Stimulated activated CD8-positive, alpha-beta memory T cell treated with anti-CD3 and anti-CD28 coated beads, Interleukin-15, amount 100 ng/mL, for 24 hours (primary cell): ENCODE data around the gene RNF44.

ENCODE experiments used
- DNase-seq: peaks from one replicate; pipeline ENCODE4 v3.0.0-alpha.2; 2020; ENCODE audit warnings: low read depth

Gene RNF44

DNA sequence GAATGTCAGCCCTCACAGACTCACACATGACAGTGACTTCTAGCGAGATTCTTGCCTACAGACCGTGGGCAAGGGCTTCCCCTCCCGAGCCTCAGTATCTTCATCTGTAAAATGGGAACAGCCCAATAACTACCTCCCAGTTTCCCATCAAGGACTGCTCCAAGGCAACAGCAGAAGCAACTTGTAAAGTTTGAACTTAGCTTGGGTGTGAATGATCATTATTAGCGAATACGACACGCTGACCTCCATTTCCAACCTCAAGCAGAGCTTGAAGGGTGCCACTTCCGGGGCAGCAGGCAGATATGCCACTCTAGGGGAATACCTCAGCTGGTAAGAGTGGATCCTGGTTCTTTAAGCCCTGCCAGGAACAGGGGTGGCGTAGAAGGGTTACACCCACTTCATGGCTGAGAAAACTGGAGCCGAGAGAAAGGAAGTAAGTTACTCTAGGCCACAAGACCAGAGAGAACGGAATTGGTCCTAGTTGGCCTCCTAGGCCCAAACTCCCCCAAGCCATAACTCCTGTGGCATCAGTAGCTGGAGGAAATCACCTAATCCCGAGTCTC is 2.0 kb downstream of the RNF44 start:
- no peak for DNase-seq

DNA sequence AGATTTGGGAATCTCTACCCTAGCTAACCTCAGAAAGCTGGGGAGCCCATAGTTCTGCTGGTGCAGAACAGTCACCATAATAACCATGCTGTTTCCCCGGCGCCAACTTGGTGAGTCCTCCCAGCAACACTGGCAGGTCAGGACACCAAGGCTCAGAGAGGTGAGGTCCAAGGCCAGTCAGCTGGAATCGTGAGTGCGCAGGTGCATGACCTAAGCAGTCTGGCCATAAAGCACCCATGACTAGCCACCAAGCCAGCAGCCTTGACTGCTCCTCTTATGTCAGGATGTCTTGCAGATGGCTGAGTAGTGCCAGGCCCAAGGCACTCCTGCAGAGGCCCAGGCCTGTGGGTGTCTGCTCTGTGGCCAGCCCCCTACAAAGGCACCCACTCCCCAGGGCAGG is 2.6 kb downstream of the RNF44 start:
- DNase-seq: no peak

DNA sequence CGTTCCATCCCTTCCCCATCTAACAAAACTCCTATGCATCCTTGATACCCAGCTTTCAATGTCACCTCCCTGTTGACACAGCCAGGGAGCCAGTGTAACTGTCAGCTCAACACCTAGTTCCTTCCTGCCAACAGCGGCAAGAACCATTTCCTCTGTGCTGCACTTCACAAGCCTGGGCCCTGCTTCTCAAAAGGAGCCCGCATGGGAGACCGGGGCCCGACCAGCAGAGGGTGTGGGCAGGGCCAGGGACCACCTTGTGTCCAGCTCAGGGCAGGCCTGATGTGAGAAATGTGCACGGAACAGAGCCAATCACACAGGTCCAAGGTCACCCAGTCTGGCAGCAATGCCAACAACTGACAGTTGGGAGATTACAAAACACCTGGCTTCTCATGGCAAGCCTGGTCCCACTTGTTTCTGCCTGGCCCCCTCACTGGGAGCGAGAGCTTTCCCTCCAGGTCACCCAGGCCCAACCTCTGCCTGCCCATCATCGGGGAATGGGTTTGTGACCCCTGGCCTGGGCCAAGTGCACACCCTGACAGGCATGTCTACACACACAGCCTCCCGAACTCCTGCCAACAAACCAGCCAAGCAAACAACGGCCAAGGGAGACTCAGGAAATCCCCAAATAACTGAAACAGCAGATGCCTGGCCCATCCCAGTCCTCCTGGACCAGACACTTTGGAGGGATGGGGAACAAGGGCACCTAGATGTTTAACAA is 3.1 kb downstream of the RNF44 start:
- DNase-seq: no peak

DNA sequence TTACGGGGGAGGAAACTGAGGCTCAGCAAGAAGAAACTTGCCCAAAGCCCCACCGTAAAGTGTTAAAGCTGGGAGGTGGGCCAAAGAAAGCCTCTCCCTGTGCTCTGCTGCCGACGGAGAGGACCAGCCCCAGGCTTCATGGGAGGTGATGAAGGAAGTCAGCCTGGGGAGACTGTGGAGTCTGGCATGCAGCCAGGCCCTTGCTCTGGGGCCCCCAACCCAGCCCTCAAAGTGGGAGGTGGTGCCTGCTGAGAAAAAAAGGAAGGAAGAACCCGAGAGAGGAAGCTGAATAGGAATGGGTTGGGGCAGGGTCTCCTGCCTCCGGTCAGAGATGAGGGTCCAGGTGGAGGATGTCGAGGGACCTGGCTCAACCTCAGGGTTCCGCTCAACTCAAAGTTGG is 3.8 kb downstream of the RNF44 start:
- no peak for DNase-seq

DNA sequence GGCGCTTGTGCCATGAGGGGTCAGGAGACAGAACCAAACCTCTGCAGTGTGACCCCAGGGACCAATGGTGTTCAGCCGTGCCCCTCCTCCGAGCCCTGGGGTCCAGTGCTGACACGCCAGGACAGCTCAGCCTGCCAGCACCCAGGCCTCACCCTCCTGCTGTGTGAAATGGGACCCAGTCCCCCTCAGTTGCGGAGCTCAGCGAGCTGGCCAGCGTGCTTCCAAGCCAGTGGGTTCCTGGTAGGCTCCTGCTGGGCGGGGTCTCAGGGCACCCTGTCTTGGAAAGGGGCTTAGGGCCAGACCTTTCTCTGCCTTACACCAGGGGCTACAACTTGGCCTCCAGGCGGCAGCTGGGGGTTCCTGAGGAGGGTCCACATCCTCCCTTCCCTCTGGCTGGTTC is 4.4 kb downstream of the RNF44 start:
- DNase-seq: no peak

DNA sequence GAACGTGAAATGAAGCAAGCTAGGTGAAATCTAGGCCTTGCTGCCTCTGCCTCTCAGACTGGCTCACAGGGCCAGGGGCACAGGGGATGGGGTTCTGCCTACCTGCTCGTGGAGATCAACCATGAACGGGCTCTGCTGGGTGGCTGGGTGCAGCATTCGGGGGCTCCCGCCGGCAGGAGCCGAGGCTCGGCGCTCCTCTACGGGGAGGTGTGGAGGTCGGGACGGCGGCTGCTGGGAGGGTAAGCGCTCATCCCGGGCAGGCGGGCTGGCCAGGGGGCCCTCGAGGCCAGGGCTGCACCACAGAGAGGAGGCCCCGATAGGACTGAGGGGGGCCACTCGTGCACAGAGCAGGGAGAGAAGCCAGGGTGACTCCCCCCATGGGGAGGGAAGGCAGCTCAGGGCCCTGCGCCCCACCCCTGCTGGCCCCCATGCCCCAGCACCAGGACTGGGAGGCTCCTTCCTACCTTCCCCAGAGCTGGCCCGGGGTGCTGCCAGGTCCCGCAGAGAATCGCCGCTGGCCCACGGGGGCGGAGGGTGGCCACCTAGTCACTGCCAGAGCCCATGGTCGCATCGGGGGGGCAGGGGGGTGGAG is 5.2 kb downstream of the RNF44 start:
- no peak for DNase-seq

DNA sequence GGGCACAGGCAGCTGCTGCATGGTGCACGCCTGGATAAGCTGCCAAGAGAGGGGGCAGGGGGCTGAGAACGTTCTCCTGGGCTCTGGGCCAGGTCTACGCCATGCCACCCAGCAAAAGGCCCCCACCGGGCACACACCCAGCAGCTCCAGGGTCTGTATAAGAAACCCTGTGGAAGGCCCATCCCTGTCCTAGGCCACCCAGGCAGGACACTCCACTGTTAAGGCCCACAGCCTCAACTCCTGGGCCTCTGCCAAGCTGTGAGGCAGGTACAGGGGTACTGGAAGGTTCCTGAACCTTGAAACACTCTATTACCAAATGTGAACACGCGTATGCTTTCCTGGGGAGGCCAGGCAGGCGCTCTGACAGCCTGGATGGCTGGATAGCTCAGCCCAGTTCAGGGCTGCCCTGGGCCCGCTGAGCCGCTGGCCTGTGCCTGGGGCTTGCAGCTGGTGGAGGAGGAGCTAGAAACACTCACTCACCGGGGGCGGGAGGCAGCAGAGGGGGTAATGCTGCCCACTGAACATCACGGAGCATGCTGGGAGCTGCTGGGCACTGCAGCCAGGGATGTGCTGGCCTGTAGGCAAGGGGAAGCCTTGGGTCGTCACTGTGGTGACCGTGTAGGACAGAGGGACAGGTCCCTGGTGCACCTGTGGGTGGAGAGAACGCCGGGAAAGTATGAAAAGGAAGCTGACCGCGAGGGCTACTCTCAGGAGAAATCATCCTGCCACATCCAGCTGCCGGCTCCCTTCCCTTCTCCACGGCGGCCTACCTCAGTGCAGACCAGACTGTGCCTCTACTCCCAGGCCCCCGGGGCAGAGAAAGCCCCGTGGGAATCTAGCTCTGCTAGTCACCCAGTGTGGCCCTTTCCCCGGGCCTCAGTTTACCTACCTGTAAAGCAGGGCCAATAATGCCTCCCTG is 6.0 kb downstream of the RNF44 start:
- no peak for DNase-seq

DNA sequence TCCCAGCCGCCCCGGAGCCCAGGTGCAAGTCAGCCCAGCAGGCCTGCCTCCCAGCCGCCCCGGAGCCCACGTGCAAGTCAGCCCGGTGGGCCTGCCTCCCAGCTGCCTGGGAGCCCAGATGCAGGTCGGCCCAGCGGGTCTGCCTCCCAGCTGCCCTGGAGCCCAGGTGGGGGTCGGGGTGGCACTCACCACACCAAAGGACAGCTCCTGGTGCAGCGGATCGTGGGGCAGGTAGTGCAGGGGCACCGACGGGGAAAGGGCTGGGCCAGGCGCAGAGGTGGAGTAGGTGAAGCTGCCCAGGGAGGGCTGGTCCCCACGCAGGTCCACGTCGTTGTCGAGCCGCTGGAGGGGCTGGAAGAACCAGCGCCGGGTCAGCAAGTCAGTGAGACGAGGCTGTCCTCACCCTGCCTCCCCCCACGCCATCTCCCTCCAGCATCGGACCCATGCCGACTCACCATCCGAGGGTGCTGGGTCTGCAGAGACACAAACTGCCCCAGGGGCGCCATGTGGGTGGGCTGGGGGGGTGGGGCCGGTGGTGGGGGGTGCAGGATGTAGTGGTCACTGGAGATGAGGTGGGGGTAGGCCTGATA is 6.7 kb downstream of the RNF44 start:
- no peak for DNase-seq

DNA sequence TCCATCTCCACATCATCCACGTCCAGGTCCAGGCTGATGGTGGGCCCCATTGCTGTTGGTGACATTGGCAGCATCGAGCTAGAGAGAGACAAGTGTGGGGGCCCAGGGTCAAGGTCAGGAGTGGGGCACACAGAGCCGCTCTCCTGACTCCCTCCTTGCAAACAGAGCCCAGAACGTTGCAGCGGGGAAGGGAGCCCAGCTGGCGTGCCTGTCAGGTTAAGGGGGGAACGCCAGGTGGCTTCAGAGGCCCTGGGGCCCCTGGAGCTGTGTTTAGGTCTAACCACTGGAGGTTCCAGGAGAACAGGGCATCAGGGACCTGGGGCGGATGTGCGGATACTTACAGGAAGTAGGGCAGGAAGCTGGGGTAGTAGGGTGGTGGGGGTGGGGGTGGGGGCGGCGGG is 7.5 kb downstream of the RNF44 start:
- DNase-seq: no peak

DNA sequence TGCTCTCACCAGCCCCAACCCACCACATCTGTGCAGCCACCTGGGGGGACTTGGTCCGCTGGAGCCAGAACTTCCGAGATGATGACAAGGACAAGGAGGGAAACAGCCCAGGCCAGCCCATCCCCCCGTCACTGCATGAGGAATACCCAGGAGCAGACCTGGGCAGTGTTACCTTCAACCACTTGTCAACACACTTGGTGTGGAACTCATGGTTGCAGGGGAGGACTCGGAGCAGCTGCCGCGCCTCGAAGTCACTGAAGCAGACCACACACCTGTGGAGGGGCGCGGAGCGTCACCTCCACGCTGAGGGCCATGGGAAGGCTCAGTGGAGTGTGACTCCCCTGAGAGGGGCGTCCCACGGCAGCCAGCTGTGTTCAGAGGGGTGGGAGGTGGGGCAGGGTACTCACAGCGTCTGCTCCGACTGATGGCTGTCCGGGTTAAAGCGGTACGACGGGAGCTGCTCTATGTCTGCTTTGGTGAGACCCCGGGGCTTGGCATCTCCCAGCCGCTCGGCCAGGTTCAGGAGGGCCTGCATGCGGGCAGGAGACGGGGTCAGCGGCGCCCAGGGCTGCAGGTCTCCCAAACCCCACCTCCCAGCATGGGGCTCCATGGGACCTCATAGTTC is 8.0 kb downstream of the RNF44 start:
- DNase-seq: no peak

DNA sequence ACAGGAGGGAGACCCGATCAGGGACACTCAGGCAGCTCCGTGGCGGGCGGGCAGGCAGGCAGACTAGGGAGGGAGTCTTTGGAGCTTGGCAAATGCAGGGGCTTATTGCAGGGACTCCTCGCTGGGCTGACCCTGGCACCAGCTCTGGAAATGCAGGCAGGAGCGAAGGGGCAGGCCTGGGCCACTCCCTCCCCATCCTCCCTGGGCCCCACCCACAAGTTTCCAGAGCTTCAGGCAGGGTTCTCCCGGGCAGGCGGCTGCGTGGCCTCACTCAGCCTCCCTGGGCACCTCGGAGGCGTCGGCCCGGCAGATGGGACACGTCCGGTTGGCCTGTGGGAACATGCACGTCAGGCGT is 8.5 kb downstream of the RNF44 start:
- DNase-seq: no peak

DNA sequence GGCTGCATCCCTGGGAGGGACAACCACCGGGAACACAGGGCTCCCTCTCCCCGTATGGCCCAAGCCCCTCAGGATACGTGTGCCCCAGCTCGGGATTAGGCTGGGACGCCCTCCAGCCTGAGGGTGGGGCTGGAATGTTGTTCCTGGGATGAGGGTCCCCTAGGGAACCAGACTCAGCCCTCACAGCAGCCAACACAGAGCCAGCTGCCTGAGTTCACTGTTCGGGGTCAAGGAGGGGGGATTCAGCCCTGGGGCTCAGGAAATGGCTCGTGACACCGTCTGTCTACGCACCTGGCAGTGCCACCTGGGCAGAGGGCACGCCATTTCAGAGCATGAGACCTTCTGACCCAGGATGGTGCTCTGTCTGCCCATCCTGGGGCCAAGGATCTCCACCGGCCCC is 8.9 kb downstream of the RNF44 start:
- DNase-seq: no peak

DNA sequence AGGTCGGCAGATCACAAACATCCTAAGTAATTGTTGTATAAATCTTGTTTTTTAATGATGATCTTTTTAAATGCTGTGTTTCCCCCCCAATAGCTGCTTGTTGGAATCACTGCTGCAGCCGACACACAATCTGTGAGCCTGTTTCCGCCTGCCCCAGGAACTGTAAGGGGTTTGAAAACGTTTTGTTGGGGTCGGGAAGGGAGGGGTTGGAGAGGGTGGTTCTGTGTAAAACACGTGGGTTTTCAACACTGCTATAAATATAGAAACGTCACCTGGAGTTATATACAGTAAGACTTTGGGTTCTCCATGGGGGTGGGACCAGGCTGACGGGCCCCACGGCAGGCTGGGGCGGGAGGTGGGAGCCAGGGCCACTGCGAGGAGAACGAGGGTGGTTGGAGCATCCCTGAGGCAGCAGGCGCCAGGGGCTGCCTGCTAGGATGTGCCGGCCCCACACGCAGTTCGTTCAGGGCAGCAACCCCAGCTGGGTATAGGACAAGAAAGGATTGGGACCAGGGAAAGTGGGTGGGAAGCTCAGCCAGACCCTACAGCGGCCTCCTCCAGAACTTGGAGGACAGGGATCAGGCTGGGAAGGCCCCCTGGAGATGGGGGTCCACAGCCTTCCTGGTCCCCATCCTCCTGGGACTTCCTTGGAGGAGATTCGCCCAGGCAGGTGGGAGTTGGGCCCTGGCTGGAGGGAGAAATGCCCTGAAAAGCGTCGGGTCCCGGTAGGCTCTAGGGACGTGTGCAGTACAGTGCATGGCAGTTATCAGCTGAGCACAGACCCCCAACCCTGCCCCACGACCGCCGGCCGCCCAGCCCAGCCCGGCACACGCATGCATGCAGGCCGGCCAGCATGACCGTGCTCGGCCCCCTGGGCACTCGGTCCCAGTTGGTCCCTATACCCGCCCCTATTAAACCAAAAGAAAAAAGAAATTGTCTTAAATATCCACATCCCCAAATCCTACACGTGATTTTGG is 9.7 kb downstream of the RNF44 start:
- DNase-seq: no peak

DNA sequence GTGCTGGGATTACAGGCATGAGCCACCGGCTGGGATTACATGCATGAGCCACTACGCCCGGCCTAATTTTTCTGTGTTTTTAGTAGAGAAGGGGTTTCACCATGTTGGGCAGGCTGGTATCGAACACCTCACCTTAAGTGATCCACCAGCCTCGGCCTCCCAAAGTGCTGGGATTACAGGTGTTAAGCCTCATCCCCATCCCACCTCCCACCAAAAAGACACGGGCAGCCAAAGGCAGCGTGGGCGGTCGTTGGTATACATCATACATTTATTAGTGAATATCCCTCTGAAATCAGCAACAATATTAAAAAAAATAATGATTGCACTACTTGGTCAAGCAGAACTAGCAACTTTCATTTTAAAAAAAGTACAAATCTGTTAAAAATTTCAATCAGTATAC is 10.7 kb downstream of the RNF44 start:
- no peak for DNase-seq

DNA sequence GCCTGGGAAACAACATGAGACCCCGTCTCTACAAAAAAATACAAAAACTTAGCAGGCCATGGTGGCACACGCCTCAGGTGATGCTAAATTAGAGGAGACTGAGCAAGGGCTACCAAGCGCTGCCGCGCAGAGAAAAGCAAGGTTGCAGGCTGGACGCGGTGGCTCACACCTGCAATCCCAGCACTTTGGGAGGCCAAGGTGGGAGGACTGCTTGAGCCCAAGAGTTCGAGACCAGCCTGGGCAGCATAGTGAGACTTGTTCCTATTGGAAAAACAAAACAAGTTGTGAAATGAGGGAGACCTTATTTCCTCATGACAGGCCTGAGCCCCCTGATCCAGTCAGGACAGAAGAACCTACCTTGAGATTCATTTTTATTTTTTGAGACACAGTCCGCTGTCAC is 11.5 kb downstream of the RNF44 start:
- DNase-seq: no peak

DNA sequence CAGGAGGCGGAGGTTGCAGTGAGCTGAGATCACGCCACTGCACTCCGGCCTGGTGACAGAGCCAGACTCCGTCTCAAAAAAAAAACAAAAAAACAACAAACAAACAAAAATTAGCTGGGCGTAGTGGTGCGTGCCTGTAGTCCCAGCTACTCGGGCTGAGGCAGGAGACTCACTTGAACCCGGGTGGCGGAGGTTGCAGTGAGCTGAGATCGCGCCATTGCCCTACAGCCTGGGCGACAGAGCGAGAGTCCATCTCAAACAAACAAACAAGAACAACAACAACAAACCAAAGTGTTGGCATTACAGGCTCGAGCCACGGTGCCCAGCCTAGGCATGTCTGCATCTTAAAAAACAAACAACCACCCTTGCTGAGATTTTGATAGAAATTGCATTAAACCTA is 12.2 kb downstream of the RNF44 start:
- DNase-seq: no peak

DNA sequence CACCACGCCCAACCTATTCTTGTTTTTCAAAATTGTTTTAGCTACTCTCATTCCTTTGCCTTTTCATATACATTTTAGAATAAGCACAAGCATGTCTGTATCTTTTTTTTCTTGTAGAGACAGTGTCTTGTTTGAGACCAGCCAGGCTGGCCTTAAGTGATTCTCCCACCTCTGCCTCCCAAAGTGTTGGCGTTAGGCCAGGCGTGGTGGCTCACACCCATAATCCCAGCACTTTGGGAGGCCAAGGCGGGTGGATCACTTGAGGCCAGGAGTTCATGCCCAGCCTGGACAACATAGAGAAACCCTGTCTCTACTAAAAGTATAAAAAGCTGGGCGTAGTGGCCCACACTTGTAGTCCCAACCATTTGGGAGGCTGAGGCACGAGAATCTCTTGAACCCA is 13.1 kb downstream of the RNF44 start:
- no peak for DNase-seq

DNA sequence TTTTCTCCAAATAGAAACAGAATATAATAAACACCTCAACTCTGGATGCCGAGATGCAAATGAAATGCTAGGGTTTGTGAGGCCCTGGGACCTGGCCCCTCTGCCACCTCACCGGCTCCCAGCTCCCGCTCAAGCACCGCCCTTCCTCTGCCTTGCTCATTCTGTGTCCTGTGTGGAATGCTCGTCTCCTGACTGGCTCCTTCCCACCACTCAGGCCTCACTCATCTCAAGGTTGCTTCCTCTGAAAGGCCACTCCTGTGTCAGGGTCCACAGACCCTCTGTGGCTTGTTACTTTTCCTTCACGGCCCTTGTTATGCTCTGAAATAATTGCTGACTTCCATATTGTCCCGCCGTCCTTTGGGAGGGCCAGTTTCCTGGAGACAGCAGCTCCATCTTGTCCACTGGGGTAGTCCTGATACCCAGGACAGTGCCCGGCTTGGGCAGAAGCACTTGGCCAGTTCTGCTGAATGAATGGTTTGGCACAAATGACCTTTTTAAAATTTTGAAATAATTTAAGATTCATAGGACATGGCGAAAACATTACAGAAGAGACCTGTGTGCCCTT is 15.4 kb downstream of the RNF44 start:
- no peak for DNase-seq

DNA sequence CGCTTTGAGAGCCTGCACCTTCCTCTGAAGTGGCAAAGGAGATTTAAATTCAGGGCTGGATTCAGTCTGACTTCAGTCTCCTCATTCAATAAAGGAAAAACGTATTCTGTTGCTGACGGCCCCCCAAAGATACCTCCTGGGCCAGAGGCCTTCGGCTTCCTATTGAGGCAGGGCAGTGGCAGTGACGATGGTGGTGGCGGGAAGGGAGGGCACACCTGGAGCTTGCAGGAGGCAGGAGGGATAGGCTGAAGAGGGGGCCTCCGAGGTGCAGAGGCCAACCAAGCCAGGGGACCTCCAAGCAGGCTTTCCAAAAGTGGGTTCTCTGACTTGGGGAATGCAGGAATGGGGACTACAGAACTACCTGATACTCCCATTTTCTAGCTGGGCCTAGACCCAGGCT is 15.9 kb downstream of the RNF44 start:
- DNase-seq: no peak
